H9 (cell line): ENCODE data around the gene IGSF9. TPM values are rescaled to one million over a fixed set of nuclear protein-coding genes. Genes with fewer than 3 reads are reported as not detected.

Experiments used
- DNase-seq: peaks from one replicate; pipeline ENCODE4 v3.0.0-alpha.2; 2017
- H2AFZ ChIP-seq: one replicate; pipeline ENCODE4 v1.6.1; 2013; ENCODE audit warnings: mild to moderate bottlenecking, low read length, control low read depth, moderate library complexity
- H2AK5ac ChIP-seq: 2 replicates; pipeline ENCODE4 v1.6.1; 2013; ENCODE audit warnings: low read length, control low read depth, mixed read lengths; ENCODE audit not compliant: insufficient read length
- H2BK120ac ChIP-seq: one replicate; pipeline ENCODE4 v1.6.1; 2013; ENCODE audit warnings: low read depth, mild to moderate bottlenecking, low read length, control low read depth, inconsistent platforms; ENCODE audit not compliant: poor library complexity, severe bottlenecking
- H2BK12ac ChIP-seq: 2 replicates; pipeline ENCODE4 v1.6.1; 2013; ENCODE audit warnings: low read length, control low read depth, mixed read lengths, low read depth; ENCODE audit not compliant: insufficient read length
- H2BK15ac ChIP-seq: 2 replicates; pipeline ENCODE4 v1.6.1; 2013; ENCODE audit warnings: low read depth, low read length, control low read depth
- H2BK20ac ChIP-seq: one replicate; pipeline ENCODE4 v1.6.1; 2013; ENCODE audit warnings: low read depth, mild to moderate bottlenecking, low read length, control low read depth, inconsistent platforms; ENCODE audit not compliant: poor library complexity, severe bottlenecking
- H2BK5ac ChIP-seq: 2 replicates; pipeline ENCODE4 v1.6.1; 2013; ENCODE audit warnings: low read length, control low read depth, mixed read lengths; ENCODE audit not compliant: insufficient read length
- H3K14ac ChIP-seq: 2 replicates; pipeline ENCODE4 v1.6.1; 2013; ENCODE audit warnings: low read length, control low read depth; ENCODE audit not compliant: insufficient read depth
- H3K18ac ChIP-seq: 2 replicates; pipeline ENCODE4 v1.6.1; 2013; ENCODE audit warnings: low read depth, mild to moderate bottlenecking, mixed read lengths, low read length, control low read depth; ENCODE audit not compliant: insufficient read length
- H3K23ac ChIP-seq: 2 replicates; pipeline ENCODE4 v1.6.1; 2013; ENCODE audit warnings: low read length, control low read depth, mixed read lengths, low read depth; ENCODE audit not compliant: insufficient read length
- H3K23me2 ChIP-seq: 2 replicates; pipeline ENCODE4 v1.6.1; 2013; ENCODE audit warnings: low read depth, mild to moderate bottlenecking, mixed read lengths, low read length, control low read depth; ENCODE audit not compliant: insufficient read length, poor library complexity, severe bottlenecking
- H3K27ac ChIP-seq: 2 replicates; pipeline ENCODE4 v1.5.1; 2013; ENCODE audit warnings: low read length, control low read depth, mixed read lengths, low read depth; ENCODE audit not compliant: insufficient read length
- H3K27me3 ChIP-seq: 2 replicates; pipeline ENCODE4 v1.6.1; 2013; ENCODE audit warnings: low read length, control low read depth, inconsistent platforms; ENCODE audit not compliant: insufficient read depth
- H3K4ac ChIP-seq: 2 replicates; pipeline ENCODE4 v1.6.1; 2013; ENCODE audit warnings: low read depth, mild to moderate bottlenecking, control low read depth, inconsistent platforms, low read length, moderate library complexity
- H3K4me1 ChIP-seq: 2 replicates; pipeline ENCODE4 v1.6.1; 2013; ENCODE audit warnings: low read length, control low read depth, inconsistent platforms; ENCODE audit not compliant: insufficient read depth
- H3K4me2 ChIP-seq: 2 replicates; pipeline ENCODE4 v1.6.1; 2013; ENCODE audit warnings: low read length, control low read depth, mixed read lengths; ENCODE audit not compliant: insufficient read length, insufficient read depth
- H3K56ac ChIP-seq: 2 replicates; pipeline ENCODE4 v1.6.1; 2013; ENCODE audit warnings: low read depth, mild to moderate bottlenecking, mixed read lengths, low read length, control low read depth; ENCODE audit not compliant: insufficient read length
- H3K79me1 ChIP-seq: 2 replicates; pipeline ENCODE4 v1.6.1; 2013; ENCODE audit warnings: low read depth, mild to moderate bottlenecking, moderate library complexity, low read length, control low read depth, inconsistent platforms; ENCODE audit not compliant: insufficient read depth, poor library complexity, severe bottlenecking
- H3K79me2 ChIP-seq: 2 replicates; pipeline ENCODE4 v1.6.1; 2013; ENCODE audit warnings: low read length, control low read depth, inconsistent platforms; ENCODE audit not compliant: insufficient read depth
- H3K9ac ChIP-seq: 2 replicates; pipeline ENCODE4 v1.6.1; 2013; ENCODE audit warnings: low read length, control low read depth, mixed read lengths; ENCODE audit not compliant: insufficient read length; ENCODE audit errors: extremely low read depth
- H3K9me3 ChIP-seq: one replicate; pipeline ENCODE4 v1.6.1; 2013; ENCODE audit warnings: low read depth, low read length, inconsistent platforms; ENCODE audit not compliant: control insufficient read depth
- H3T11ph ChIP-seq: one replicate; pipeline ENCODE4 v1.6.1; 2013; ENCODE audit warnings: mild to moderate bottlenecking, low read length, control low read depth, inconsistent platforms
- H4K20me1 ChIP-seq: one replicate; pipeline ENCODE4 v1.6.1; 2013; ENCODE audit not compliant: control insufficient read depth, insufficient read length, insufficient read depth
- H4K5ac ChIP-seq: 2 replicates; pipeline ENCODE4 v1.6.1; 2013; ENCODE audit warnings: low read depth, mild to moderate bottlenecking, mixed read lengths, low read length, control low read depth; ENCODE audit not compliant: insufficient read length
- H4K8ac ChIP-seq: replicated peaks from 2 replicates; pipeline ENCODE4 v1.6.1; 2013; ENCODE audit warnings: low read length, control low read depth, mixed read lengths, low read depth; ENCODE audit not compliant: insufficient read length
- H4K91ac ChIP-seq: 2 replicates; pipeline ENCODE4 v1.6.1; 2013; ENCODE audit warnings: low read depth, mild to moderate bottlenecking, moderate library complexity, mixed read lengths, low read length, control low read depth; ENCODE audit not compliant: insufficient read length
- H3K27ac Mint-ChIP-seq, 3 experiments: 2 replicates in 2 of 3; 3 replicates in 1 of 3; pipeline ENCODE4 v1.8.0; 2020 to 2021; ENCODE audit warnings: mixed read lengths in 3 of 3, mild to moderate bottlenecking in 1 of 3, moderate library complexity in 1 of 3
- H3K27me3 Mint-ChIP-seq: 2 replicates; pipeline ENCODE4 v1.8.0; 2021; ENCODE audit warnings: low read depth, mild to moderate bottlenecking, moderate library complexity, mixed read lengths
- H3K36me3 Mint-ChIP-seq, 3 experiments: 2 replicates in 2 of 3; 3 replicates in 1 of 3; pipeline ENCODE4 v1.8.0; 2020 to 2021; ENCODE audit warnings: low read depth in 3 of 3, mixed read lengths in 3 of 3; ENCODE audit not compliant: insufficient read depth in 1 of 3
- H3K4me1 Mint-ChIP-seq, 2 experiments: 2 replicates each; pipeline ENCODE4 v1.8.0; 2020; ENCODE audit warnings: mixed read lengths in 2 of 2
- H3K4me3 Mint-ChIP-seq, 2 experiments: 2 replicates in 1 of 2; 3 replicates in 1 of 2; pipeline ENCODE4 v1.8.0; 2020 to 2021; ENCODE audit warnings: mild to moderate bottlenecking in 2 of 2, mixed read lengths in 2 of 2, moderate library complexity in 1 of 2
- H3K9me3 Mint-ChIP-seq, 2 experiments: 2 replicates in 1 of 2; 3 replicates in 1 of 2; pipeline ENCODE4 v1.8.0; 2020; ENCODE audit warnings: mild to moderate bottlenecking in 2 of 2, mixed read lengths in 2 of 2, moderate library complexity in 1 of 2
- WGBS: extraction: QIAGEN DNeasy Blood & Tissue Kit; methylation state at CpG from one replicate; pipeline ENCODE4 v1.1.7; 2013; ENCODE audit warnings: missing lambda C conversion rate, low lambda C conversion rate, mixed read lengths; ENCODE audit not compliant: insufficient read length; ENCODE audit errors: extremely low coverage; 5-methylcytosine and 5-hydroxymethylcytosine counted together
- total RNA-seq: library from RNA; stranded (reverse); gene quantifications from 2 replicates; pipeline ENCODE4 v1.2.1, GENCODE V29; 2021
- TF ChIP-seq, protein P1 (sequence below): fragments of 200-600 bp; sonication (generic); conservative IDR thresholded peaks from 3 replicates; pipeline ENCODE4 v1.8.0; 2021; ENCODE audit warnings: antibody characterized with exemption, mild to moderate bottlenecking

The IGSF9 gene
- total RNA-seq, 1 experiment from 2014 or later: 11.3 TPM

DNA sequence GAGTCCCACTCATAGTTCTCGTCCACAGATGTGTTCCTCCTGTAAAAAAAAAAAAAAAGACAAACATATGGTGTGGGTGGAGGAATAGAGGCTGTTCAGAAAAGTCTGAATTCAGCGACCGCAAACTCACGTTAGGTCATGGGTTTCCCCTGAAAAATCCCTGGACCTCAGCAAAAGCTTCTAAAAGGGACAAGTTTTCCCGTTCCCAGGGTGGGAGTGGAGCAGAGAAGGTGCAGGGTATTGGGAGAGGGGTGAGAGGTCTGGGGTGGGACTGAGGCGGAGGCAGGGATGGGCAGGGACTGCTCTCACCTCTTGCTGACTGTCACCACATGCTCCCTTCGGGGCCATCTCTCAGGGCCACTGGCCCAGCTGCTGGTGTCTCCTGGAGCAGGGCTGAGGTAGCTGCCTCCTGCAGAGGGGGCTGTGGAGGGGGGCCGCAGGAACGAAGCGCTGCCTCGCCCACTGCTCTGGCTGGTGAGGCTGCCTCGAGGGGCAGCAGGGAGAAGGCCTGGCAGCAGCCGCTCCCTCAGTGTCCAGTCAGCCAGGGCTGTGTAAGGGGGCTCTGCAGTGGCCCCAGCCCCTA, 17.5 kb downstream of the IGSF9 start:
- Histone ChIP-seq H2BK15ac (no peak overlapping the region), H3K27me3 (no peaks in the 10 kb centered on the region), H3K14ac (no peak overlapping the region), H3K4me2 (no peak overlapping the region), H3K79me2 (no peaks in the 10 kb centered on the region), H4K5ac (no peak overlapping the region), H2BK120ac (no peak overlapping the region), H2BK20ac (no peak overlapping the region), H3K4me1 (no peaks in the 10 kb centered on the region; the same call in 1 of the 2 replicates), H3K9ac (no peak overlapping the region), H2AK5ac (no peak overlapping the region), H3K18ac (no peak overlapping the region), H3K9me3 (no peaks in the 10 kb centered on the region), H3K4ac (no peak overlapping the region), H2BK5ac (no peak overlapping the region), H4K20me1 (no peaks in the 10 kb centered on the region), H3K27ac (no peak overlapping the region), H3K79me1 (no peaks in the 10 kb centered on the region), H3T11ph (no peak overlapping the region), H3K23ac (no peak overlapping the region), H3K56ac (no peak overlapping the region), H4K91ac (no peak overlapping the region), H2BK12ac (no peak overlapping the region), H3K23me2 (peaks cover 17% of the 10 kb centered on the region), H2AFZ (no peak overlapping the region), H4K8ac (no peak overlapping the region)
- Mint-ChIP-seq H3K36me3 (peaks cover 14 to 26% (median 23%) of the 10 kb centered on the region in 3 experiments), H3K27me3 (peaks cover 12% of the 10 kb centered on the region), H3K9me3 (no peaks in the 10 kb centered on the region; a peak in 1 of 5 replicates), H3K4me1 (peaks cover 25 to 26% of the 10 kb centered on the region in 2 experiments), H3K27ac (no peak overlapping the region), H3K4me3 (no peak overlapping the region)
- TF ChIP-seq, protein P1, sequence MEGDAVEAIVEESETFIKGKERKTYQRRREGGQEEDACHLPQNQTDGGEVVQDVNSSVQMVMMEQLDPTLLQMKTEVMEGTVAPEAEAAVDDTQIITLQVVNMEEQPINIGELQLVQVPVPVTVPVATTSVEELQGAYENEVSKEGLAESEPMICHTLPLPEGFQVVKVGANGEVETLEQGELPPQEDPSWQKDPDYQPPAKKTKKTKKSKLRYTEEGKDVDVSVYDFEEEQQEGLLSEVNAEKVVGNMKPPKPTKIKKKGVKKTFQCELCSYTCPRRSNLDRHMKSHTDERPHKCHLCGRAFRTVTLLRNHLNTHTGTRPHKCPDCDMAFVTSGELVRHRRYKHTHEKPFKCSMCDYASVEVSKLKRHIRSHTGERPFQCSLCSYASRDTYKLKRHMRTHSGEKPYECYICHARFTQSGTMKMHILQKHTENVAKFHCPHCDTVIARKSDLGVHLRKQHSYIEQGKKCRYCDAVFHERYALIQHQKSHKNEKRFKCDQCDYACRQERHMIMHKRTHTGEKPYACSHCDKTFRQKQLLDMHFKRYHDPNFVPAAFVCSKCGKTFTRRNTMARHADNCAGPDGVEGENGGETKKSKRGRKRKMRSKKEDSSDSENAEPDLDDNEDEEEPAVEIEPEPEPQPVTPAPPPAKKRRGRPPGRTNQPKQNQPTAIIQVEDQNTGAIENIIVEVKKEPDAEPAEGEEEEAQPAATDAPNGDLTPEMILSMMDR: no peak
- DNase-seq: no peak
- no CpG with 5 or more reads among the region's 13 CpGs for WGBS
